Measurements from ENCODE around the gene TMPRSS6. TPM values are rescaled to one million over a fixed set of nuclear protein-coding genes. Genes with fewer than 3 reads are reported as not detected.
A peak's percentile ranks its signal among the peaks of the same experiment; 100 is the strongest.

The TMPRSS6 gene
- total and polyA plus RNA-seq, 2 donors (not counting 1 experiment from before 2014, with no cell fraction given), result 0.03 TPM; not detected in 1

DNA sequence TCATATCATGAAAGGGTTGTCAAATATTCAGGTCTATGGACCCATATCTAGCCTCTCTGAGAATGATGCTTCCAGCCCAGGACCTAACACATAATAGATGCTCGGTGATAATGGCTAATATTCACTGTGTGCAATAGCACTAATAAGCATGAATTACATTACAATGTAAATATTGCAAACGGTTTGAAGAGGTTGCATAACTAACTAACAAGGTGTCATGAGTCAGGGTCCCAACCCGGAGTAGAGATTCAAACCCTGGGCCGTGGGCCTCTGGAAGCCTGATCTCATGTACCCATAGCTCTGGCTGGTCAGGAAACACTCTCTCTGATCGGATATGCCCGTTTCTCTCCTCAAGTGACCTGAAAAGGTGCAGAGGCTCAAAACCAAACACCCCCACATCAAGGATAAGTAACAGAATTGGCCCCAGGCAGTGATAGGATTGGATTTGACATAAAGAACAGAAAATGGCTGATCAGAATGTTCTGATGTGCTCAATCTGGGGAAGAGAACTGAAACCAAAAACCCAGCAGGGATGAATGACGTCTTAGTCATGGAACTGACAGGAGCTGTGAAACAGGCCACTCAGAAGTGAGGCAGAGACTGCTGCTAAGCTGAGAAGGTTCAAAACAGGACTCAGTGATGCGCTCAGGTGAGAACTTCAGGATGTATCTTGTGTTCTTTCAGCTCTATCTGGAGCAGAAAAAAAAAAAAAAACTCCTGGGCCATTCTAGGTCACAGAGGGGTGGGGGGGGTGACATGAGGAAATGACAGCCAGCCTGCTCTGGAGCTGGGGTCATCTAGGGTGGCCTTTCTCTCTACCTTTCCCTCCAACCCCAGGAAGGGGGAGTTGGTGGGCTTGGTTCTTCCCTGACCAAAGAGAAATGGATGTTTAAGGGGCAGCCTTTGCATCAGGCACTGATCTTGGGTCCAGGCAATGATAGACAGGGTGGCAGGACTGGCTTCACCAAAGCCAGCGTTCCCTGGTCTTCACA, 64.6 kb downstream of the TMPRSS6 start:
- DNase-seq (peak; percentile 55), ATAC-seq (ENCODE audit: low read depth) (peak; percentile 16)
- Histone ChIP-seq H3K27me3 (replicated peaks in 1 of 4; ENCODE audit: control extremely low read depth in 1 of 4, control insufficient read depth in 3 of 4, insufficient read depth in 4 of 4, low read length in 3 of 4) (no peaks in the 10 kb centered on the region), H3K9me3 (ENCODE audit: control extremely low read depth in 1 of 3, control insufficient read depth in 2 of 3, insufficient read depth in 1 of 3, low read length in 2 of 3) (no peaks in the 10 kb centered on the region), H3K27ac (ENCODE audit: low read length in 2 of 2) (no peak overlapping the region), H3K4me1 (ENCODE audit: control insufficient read depth in 2 of 2, insufficient read depth in 2 of 2, low read length in 2 of 2) (peaks cover 9 to 14% of the 10 kb centered on the region in 2 donors), H4K20me1 (ENCODE audit: control insufficient read depth, insufficient read depth, low read length, poor library complexity, severe bottlenecking) (no peaks in the 10 kb centered on the region), H3K4me3 (ENCODE audit: control extremely low read depth in 1 of 5, extremely low read depth in 1 of 5, insufficient read depth in 1 of 5, low read depth in 2 of 5, low read length in 4 of 5) (no peak overlapping the region), H3K79me2 (ENCODE audit: control insufficient read depth, insufficient read depth, low read length) (no peaks in the 10 kb centered on the region), H3K9ac (ENCODE audit: low read length) (no peak overlapping the region), H3K36me3 (replicated peaks in 1 of 2; ENCODE audit: control extremely low read depth in 1 of 2, control insufficient read depth in 1 of 2, extremely low read depth in 1 of 2, insufficient read depth in 2 of 2, low read length in 1 of 2) (no peaks in the 10 kb centered on the region), H3K4me2 (replicated peaks; ENCODE audit: low read depth, low read length, poor library complexity, severe bottlenecking) (peak overlapping the region; percentile 20), H2AFZ (ENCODE audit: insufficient read depth, low read depth, low read length, poor library complexity, severe bottlenecking) (peak overlapping the region; percentile 40)
- 65% methylated on average over 5 of the region's 9 CpGs for WGBS (ENCODE audit: insufficient coverage)
- H3K9me3 Mint-ChIP-seq (ENCODE audit: insufficient read depth), result no peaks in the 10 kb centered on the region
- POLR2A ChIA-PET, result interaction anchor here (0.8 kb wide), 1 partner anchor 67 kb away, joined by 3 read pairs; no protein-coding TSS in a partner anchor
- intact Hi-C loops (cut with micrococcal nuclease), result loop anchor here (1.0 to 10.0 kb wide), 3 partner anchors 190 to 498 kb away; no protein-coding TSS in a partner anchor
- CTCF ChIA-PET, result interaction anchor here (0.9 to 2.2 kb wide), 15 partner anchors 9 to 498 kb away, joined by 3 to 10 read pairs (median 4); partner anchors contain the start of genes IFT27, MPST and TST
- TF ChIP-seq, protein P1, sequence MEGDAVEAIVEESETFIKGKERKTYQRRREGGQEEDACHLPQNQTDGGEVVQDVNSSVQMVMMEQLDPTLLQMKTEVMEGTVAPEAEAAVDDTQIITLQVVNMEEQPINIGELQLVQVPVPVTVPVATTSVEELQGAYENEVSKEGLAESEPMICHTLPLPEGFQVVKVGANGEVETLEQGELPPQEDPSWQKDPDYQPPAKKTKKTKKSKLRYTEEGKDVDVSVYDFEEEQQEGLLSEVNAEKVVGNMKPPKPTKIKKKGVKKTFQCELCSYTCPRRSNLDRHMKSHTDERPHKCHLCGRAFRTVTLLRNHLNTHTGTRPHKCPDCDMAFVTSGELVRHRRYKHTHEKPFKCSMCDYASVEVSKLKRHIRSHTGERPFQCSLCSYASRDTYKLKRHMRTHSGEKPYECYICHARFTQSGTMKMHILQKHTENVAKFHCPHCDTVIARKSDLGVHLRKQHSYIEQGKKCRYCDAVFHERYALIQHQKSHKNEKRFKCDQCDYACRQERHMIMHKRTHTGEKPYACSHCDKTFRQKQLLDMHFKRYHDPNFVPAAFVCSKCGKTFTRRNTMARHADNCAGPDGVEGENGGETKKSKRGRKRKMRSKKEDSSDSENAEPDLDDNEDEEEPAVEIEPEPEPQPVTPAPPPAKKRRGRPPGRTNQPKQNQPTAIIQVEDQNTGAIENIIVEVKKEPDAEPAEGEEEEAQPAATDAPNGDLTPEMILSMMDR (IDR thresholded peaks at IDR 0.05), result no peak
- no peak for TF ChIP-seq EZH2 (IDR thresholded peaks at IDR 0.05; ENCODE audit: borderline replicate concordance, insufficient read depth, low read depth, low read length, poor library complexity, severe bottlenecking)
- no peak overlapping the region for H3K4me3 Mint-ChIP-seq
- peaks cover 8% of the 10 kb centered on the region for H3K27me3 Mint-ChIP-seq
- peaks cover 15% of the 10 kb centered on the region for H3K4me1 Mint-ChIP-seq
- H3K27ac Mint-ChIP-seq, result peak overlapping the region; percentile 67
